Measurements from ENCODE around the gene RIOK3. TPM values are rescaled to one million over a fixed set of nuclear protein-coding genes. Genes with fewer than 3 reads are reported as not detected.
"Not testable (repeated sequence)": the region's sequence is repeated elsewhere in the genome, so short reads cannot be mapped to it uniquely, and the experiment has no call there.

Gene RIOK3
- total RNA-seq, 1 donor from 2014 or later = 69.7 TPM

DNA sequence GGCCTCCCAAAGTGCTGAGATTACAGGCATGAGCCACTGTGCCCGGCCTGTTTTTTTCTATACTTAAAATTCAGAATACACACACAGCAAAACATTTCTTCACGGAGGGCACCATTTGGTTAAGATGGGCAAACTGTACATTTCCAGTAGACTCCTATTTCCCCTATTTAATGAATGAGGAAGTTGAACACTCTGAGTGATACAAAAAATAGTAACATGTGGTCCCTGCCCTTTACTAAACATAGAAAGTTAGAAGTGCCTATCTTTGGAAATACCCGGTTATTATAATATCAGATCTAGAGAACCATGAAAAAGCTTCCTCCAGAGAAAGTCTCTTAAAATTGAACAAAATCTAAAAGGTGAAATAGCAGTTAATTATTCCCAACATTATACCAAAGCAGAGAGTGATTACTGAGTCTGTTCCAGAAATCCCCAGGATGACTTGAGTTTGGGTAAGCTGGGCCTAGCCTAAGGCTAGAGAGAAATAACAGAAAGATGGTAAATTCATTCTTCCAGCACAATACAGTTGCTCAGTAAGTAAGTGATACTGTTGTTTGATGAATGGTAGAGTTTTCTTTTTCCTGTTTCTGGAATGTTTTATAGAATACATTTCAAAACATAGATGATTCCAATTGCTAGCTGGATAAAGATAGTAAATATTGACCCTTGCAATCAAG, 26.9 kb downstream of the RIOK3 start:
- TF ChIP-seq, protein P1, sequence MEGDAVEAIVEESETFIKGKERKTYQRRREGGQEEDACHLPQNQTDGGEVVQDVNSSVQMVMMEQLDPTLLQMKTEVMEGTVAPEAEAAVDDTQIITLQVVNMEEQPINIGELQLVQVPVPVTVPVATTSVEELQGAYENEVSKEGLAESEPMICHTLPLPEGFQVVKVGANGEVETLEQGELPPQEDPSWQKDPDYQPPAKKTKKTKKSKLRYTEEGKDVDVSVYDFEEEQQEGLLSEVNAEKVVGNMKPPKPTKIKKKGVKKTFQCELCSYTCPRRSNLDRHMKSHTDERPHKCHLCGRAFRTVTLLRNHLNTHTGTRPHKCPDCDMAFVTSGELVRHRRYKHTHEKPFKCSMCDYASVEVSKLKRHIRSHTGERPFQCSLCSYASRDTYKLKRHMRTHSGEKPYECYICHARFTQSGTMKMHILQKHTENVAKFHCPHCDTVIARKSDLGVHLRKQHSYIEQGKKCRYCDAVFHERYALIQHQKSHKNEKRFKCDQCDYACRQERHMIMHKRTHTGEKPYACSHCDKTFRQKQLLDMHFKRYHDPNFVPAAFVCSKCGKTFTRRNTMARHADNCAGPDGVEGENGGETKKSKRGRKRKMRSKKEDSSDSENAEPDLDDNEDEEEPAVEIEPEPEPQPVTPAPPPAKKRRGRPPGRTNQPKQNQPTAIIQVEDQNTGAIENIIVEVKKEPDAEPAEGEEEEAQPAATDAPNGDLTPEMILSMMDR (IDR thresholded peaks at IDR 0.05; ENCODE audit: unreplicated experiment) = no peak
- no peaks in the 10 kb centered on the region for H3K9me3 Mint-ChIP-seq (ENCODE audit: unreplicated experiment)
- DNase-seq (ENCODE audit: low spot score) = no peak
- H3K4me3 Mint-ChIP-seq (ENCODE audit: unreplicated experiment) = no peak overlapping the region
- no peaks in the 10 kb centered on the region for H3K27me3 Mint-ChIP-seq (ENCODE audit: unreplicated experiment)
- H3K27ac Mint-ChIP-seq (ENCODE audit: unreplicated experiment) = no peak overlapping the region
- peaks cover 12% of the 10 kb centered on the region for H3K4me1 Mint-ChIP-seq (ENCODE audit: unreplicated experiment)
- peaks cover 19% of the 10 kb centered on the region for H3K36me3 Mint-ChIP-seq (ENCODE audit: low read depth, unreplicated experiment)

DNA sequence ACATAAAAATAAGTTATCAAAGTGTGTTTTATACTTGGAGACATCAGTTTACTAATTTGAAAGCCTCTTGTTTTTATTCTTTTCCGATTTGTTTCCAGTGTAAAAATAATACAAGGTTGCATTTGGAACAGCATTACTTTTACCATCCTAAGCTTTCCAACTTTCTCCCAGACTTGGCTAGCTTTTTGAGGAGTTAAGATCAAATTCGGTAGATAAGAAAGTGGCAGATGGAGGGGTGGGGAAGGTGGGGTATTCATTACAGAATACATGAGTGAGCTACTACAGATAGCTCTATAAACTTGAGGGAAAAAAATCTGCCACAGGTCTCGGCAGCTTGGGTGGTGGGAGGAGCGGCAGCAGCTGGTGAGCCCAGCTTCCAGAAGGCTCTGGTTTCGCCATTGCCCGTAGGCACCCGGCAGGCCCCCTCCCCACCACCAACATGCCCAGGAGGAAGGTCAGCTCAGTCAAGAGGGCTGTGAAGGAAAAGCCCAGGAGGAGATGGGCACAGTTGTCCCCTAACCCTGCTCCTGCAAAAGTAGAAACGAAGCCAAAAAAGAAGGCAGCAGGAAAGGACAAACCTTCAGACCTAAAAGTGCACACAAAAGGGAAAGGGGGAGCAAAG, 31.6 kb downstream of the RIOK3 start:
- no peak overlapping the region for H3K4me3 Mint-ChIP-seq (ENCODE audit: unreplicated experiment)

DNA sequence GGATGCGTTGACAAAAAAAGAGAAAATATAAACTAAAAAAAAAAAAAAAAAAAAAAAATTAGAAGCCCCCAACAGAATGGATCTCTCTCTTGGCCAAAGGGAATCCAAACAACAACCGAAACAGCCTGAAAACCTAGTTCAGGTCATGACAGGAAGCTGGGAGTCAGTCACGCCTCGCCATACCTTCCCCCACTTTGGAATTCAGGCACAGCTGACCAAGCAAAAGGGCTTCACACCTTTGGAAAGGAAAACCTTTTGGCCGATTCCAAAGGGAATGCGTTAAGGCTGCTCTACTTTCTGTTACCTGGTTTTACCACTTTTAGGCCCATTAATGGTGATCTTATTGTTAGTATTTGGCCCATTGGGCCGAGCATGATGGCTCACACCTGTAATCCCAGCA, 32.3 kb downstream of the RIOK3 start:
- Mint-ChIP-seq H3K9me3 (ENCODE audit: unreplicated experiment) (no peaks in the 10 kb centered on the region), H3K4me1 (ENCODE audit: unreplicated experiment) (peaks cover 12% of the 10 kb centered on the region), H3K27ac (ENCODE audit: unreplicated experiment) (no peak overlapping the region), H3K36me3 (ENCODE audit: low read depth, unreplicated experiment) (peaks cover 1% of the 10 kb centered on the region), H3K27me3 (ENCODE audit: unreplicated experiment) (no peaks in the 10 kb centered on the region), H3K4me3 (ENCODE audit: unreplicated experiment) (no peak overlapping the region)
- TF ChIP-seq, protein P1 (IDR thresholded peaks at IDR 0.05; ENCODE audit: unreplicated experiment) = no peak
- DNase-seq (ENCODE audit: low spot score) = no peak

More for the DNA sequence above, 31.6 kb downstream of the RIOK3 start:
- Mint-ChIP-seq H3K27me3 (ENCODE audit: unreplicated experiment) (no peaks in the 10 kb centered on the region), H3K27ac (ENCODE audit: unreplicated experiment) (peak overlapping the region; percentile 84), H3K9me3 (ENCODE audit: unreplicated experiment) (no peaks in the 10 kb centered on the region), H3K4me1 (ENCODE audit: unreplicated experiment) (peaks cover 12% of the 10 kb centered on the region), H3K36me3 (ENCODE audit: low read depth, unreplicated experiment) (peaks cover 7% of the 10 kb centered on the region)
- TF ChIP-seq, protein P1 (IDR thresholded peaks at IDR 0.05; ENCODE audit: unreplicated experiment) = no peak
- DNase-seq (ENCODE audit: low spot score) = no peak

DNA sequence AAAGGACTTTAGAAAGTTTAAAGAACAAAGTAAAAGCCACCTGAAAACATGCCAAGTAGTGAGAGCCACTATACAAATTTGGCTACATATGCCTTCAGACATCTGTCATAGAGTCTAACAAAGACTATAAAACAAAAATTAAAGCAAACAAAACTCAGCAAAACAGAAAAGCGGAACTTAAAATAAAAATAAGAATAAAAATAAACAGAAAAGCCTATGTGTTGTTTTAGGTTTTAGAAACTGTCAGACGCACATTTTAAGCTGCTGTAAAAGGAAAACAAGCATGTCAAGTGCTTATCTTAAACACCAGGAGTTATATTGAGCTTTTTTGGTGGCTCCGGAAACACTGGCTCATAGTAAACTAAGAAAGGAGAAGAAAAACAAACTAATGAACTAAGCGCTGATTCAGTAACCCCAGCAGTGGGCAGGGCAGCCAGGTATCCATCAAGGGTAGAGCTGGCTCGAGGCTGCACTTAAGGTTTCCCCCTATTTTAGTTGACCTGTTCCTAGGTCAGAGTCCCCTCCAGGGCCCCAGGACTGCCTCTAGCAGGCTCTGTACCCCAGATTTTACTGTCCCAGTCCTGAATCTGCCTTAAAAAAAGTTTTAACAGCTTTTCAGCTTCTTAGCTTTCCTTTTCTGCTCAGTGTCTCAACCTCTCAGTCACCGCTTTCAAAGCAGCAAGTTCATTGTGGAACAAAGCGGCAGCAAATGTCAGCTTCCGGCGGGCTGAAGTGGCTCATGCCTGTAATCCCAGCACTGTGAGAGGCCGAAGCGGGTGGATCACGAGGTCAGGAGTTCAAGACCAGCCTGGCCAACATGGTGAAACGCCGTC, 34.9 kb downstream of the RIOK3 start:
- H3K4me1 Mint-ChIP-seq (ENCODE audit: unreplicated experiment) = peaks cover 12% of the 10 kb centered on the region
- H3K4me3 Mint-ChIP-seq (ENCODE audit: unreplicated experiment) = no peak overlapping the region
- no peak overlapping the region for H3K27ac Mint-ChIP-seq (ENCODE audit: unreplicated experiment)
- H3K27me3 Mint-ChIP-seq (ENCODE audit: unreplicated experiment) = peaks cover 2% of the 10 kb centered on the region
- TF ChIP-seq, protein P1 (IDR thresholded peaks at IDR 0.05; ENCODE audit: unreplicated experiment) = no peak
- H3K36me3 Mint-ChIP-seq (ENCODE audit: low read depth, unreplicated experiment) = no peaks in the 10 kb centered on the region
- no peaks in the 10 kb centered on the region for H3K9me3 Mint-ChIP-seq (ENCODE audit: unreplicated experiment)
- no peak for DNase-seq (ENCODE audit: low spot score)

DNA sequence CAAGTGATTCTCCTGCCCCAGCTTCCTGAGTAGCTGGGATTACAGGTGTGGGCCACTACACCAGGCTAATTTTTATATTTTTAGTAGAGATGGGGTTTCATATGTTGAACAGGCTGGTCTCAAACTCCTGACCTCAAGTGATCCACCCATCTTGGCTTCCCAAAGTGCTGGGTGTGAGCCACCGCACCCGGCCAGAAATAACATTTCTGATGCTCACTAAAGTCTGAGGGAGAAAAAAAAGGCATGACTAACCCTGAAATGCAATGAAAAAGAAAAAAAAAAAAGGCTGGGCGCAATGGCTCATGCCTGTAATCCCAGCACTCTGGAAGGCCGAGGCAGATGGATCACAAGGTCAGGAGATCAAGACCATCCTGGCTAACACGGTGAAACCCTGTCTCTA, 36.5 kb downstream of the RIOK3 start:
- not testable (repeated sequence) for H3K4me3 Mint-ChIP-seq (ENCODE audit: unreplicated experiment); H3K27me3 Mint-ChIP-seq (ENCODE audit: unreplicated experiment); DNase-seq (ENCODE audit: low spot score); H3K27ac Mint-ChIP-seq (ENCODE audit: unreplicated experiment); H3K36me3 Mint-ChIP-seq (ENCODE audit: low read depth, unreplicated experiment); H3K4me1 Mint-ChIP-seq (ENCODE audit: unreplicated experiment); H3K9me3 Mint-ChIP-seq (ENCODE audit: unreplicated experiment)
